IMR-90 (cell line): ENCODE measurements around the gene APPL2.

Experiments
- CHD1 ChIP-seq: IDR thresholded peaks from 2 replicates; pipeline ENCODE4 v1.6.1; 2012; ENCODE audit warnings: low read depth, low read length, improper control_type of control experiment
- CTCF ChIP-seq: conservative IDR thresholded peaks from 2 replicates; pipeline ENCODE4 v1.5.1; 2012; ENCODE audit warnings: mild to moderate bottlenecking, low read depth, low read length, improper control_type of control experiment
- POLR2A ChIP-seq: IDR thresholded peaks from 2 replicates; pipeline ENCODE4 v1.6.1; 2012; ENCODE audit warnings: mild to moderate bottlenecking, low read depth, low read length
- SMC3 ChIP-seq: fragments of 150-350 bp; IDR thresholded peaks from 2 replicates; pipeline ENCODE4 v1.6.1; 2016; ENCODE audit warnings: low read depth, mild to moderate bottlenecking, antibody characterized with exemption, low read length, moderate library complexity

GRCh38 chr12:105240228-105240627 is 4.3 kb upstream of the APPL2 start:
- TF ChIP-seq CTCF (no peak), CHD1 (no peak), POLR2A (no peak), SMC3 (no peak)
